GM19463 (cell line): ENCODE data around the gene SRP68.

Experiments used
- ATAC-seq: cut with Tn5 transposase; IDR thresholded peaks from one replicate; pipeline ENCODE4 v1.9.1; 2021; ENCODE audit warnings: mild to moderate bottlenecking, moderate library complexity; ENCODE audit not compliant: unreplicated experiment

The SRP68 gene

GRCh38 chr17:76000755-76001521, 71.4 kb downstream of the SRP68 start, which contains the start of gene CDK3:
Gene CDK3, plus strand, starts transcription at chr17:76000855. Its CDS starts 571 bp downstream, at chr17:76001426.
- no peak for ATAC-seq

GRCh38 chr17:76000016-76000754, 72.1 kb downstream of the SRP68 start:
- ATAC-seq = no peak

- no peak for ATAC-seq
These were observed 74.0 kb downstream of the SRP68 start for GRCh38 chr17:75998327-75998795.

GRCh38 chr17:75996665-75997590, 75.4 kb downstream of the SRP68 start:
- ATAC-seq = no peak

- no peak for ATAC-seq
These were observed 76.9 kb downstream of the SRP68 start for GRCh38 chr17:75995385-75995925.

- ATAC-seq = no peak
These were observed 77.4 kb downstream of the SRP68 start for GRCh38 chr17:75994802-75995370.

GRCh38 chr17:75991396-75991795, 80.9 kb downstream of the SRP68 start:
- ATAC-seq = no peak
